ENCODE measurements around the gene HOXA6.

- no peak for TF ChIP-seq POLR2A (IDR thresholded peaks at IDR 0.05; ENCODE audit: low read depth, low read length)
- TF ChIP-seq EZH2 (IDR thresholded peaks at IDR 0.05; ENCODE audit: borderline replicate concordance, low read depth, low read length, severe bottlenecking), result no peak
- no peak for TF ChIP-seq CTCF (IDR thresholded peaks at IDR 0.05; ENCODE audit: extremely low read depth in 1 of 2, insufficient read depth in 1 of 2, low read depth in 1 of 2, low read length in 2 of 2)
- TF ChIP-seq POLR2AphosphoS5 (IDR thresholded peaks at IDR 0.05; ENCODE audit: insufficient read depth, low read depth, low read length), result no peak
- TF ChIP-seq JUN (IDR thresholded peaks at IDR 0.05; ENCODE audit: borderline replicate concordance, insufficient read depth, insufficient read length, low read depth), result no peak
These were observed 619 bp upstream of the HOXA6 start for GRCh38 chr7:27148031-27148755.

Measured in endothelial cell of umbilical vein (primary cell).